Thyroid gland (tissue), 4 donors: ENCODE results near the gene ANKRD17.

ENCODE experiments used
- POLR2A ChIP-seq, 2 donors: fragments of 450-650 bp; IDR thresholded peaks; one replicate each; pipeline ENCODE4 v1.6.1; 2017; ENCODE audit warnings: antibody characterized with exemption in 2 of 2, mild to moderate bottlenecking in 2 of 2, moderate library complexity in 1 of 2
- TF ChIP-seq, protein P1 (sequence below), 6 experiments: fragments of 200-600 bp in 3 of 6; fragments of 450-650 bp in 3 of 6; sonication (generic) in 3 of 6; IDR thresholded peaks; one replicate each; pipeline ENCODE4 v1.5.1; 2016 to 2019; ENCODE audit warnings: antibody characterized with exemption in 6 of 6, mild to moderate bottlenecking in 2 of 6, inconsistent platforms in 1 of 6, moderate library complexity in 1 of 6

DNA sequence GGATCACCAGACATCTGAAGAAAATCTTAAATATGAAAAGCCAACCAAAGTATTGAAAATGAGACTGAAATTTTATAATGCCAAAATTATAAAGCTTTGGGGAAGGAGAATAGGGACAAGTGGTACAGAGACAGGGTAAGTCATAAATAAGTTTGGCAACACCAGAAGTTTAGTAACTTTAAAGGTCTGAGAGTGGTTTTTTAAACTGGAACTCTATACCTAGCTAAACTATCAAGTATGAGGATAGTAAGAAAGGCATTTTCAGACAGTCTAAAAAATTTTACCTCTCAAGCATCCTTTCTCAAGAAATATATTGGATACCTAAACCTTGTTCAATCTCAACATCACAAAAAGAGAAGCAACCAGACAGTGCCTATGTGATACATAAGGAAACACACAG, 92.4 kb downstream of the ANKRD17 start:
- TF ChIP-seq, protein P1, sequence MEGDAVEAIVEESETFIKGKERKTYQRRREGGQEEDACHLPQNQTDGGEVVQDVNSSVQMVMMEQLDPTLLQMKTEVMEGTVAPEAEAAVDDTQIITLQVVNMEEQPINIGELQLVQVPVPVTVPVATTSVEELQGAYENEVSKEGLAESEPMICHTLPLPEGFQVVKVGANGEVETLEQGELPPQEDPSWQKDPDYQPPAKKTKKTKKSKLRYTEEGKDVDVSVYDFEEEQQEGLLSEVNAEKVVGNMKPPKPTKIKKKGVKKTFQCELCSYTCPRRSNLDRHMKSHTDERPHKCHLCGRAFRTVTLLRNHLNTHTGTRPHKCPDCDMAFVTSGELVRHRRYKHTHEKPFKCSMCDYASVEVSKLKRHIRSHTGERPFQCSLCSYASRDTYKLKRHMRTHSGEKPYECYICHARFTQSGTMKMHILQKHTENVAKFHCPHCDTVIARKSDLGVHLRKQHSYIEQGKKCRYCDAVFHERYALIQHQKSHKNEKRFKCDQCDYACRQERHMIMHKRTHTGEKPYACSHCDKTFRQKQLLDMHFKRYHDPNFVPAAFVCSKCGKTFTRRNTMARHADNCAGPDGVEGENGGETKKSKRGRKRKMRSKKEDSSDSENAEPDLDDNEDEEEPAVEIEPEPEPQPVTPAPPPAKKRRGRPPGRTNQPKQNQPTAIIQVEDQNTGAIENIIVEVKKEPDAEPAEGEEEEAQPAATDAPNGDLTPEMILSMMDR (IDR thresholded peaks at IDR 0.05), result no peak
- TF ChIP-seq POLR2A (IDR thresholded peaks at IDR 0.05), result no peak
